ENCODE data around the gene VARS1.
"Not testable (repeated sequence)": the region's sequence is repeated elsewhere in the genome, so short reads cannot be mapped to it uniquely, and the experiment has no call there.

VARS1 gene

GRCh38 chr6:31795616-31796298 lies at the start of gene VARS1:
VARS1 (minus strand) TSS chr6:31795752; CDS start chr6:31795217, 535 bp downstream.
- peak; percentile 94 for DNase-seq (ENCODE audit: low spot score)

- DNase-seq (ENCODE audit: low spot score) = no peak
These were observed 49.0 kb upstream of the VARS1 start for GRCh38 chr6:31844507-31844906.

- DNase-seq (ENCODE audit: low spot score) = no peak
These were observed 46.5 kb upstream of the VARS1 start for GRCh38 chr6:31842053-31842452.

GRCh38 chr6:31839779-31840126 lies 44.2 kb upstream of the VARS1 start:
- not testable (repeated sequence) for DNase-seq (ENCODE audit: low spot score)

- DNase-seq (ENCODE audit: low spot score) = no peak
These were observed 43.4 kb upstream of the VARS1 start for GRCh38 chr6:31838968-31839367.

GRCh38 chr6:31838114-31838553 lies 42.6 kb upstream of the VARS1 start:
- not testable (repeated sequence) for DNase-seq (ENCODE audit: low spot score)

- DNase-seq (ENCODE audit: low spot score) = no peak
These were observed 42.0 kb upstream of the VARS1 start for GRCh38 chr6:31837369-31838113.

- DNase-seq (ENCODE audit: low spot score) = no peak
These were observed 41.2 kb upstream of the VARS1 start for GRCh38 chr6:31836474-31837368.

- no peak for DNase-seq (ENCODE audit: low spot score)
These were observed 40.5 kb upstream of the VARS1 start for GRCh38 chr6:31836047-31836473.

- peak; percentile 88 for DNase-seq (ENCODE audit: low spot score)
These were observed 39.1 kb upstream of the VARS1 start for GRCh38 chr6:31834367-31835250.

- DNase-seq (ENCODE audit: low spot score) = no peak
These were observed 36.0 kb upstream of the VARS1 start for GRCh38 chr6:31831350-31832215.

GRCh38 chr6:31830886-31831335 lies 35.4 kb upstream of the VARS1 start:
- no peak for DNase-seq (ENCODE audit: low spot score)

- DNase-seq (ENCODE audit: low spot score) = no peak
These were observed 34.2 kb upstream of the VARS1 start for GRCh38 chr6:31829633-31830283.

- DNase-seq (ENCODE audit: low spot score) = peak; percentile 98
These were observed 31.9 kb upstream of the VARS1 start, which contains the start of gene HSPA1B for GRCh38 chr6:31827286-31828079. HSPA1B (plus strand) TSS chr6:31827738; CDS start chr6:31827951, 213 bp downstream.

GRCh38 chr6:31826793-31827285 lies 31.3 kb upstream of the VARS1 start:
- no peak for DNase-seq (ENCODE audit: low spot score)

GRCh38 chr6:31825553-31825952 lies 30.0 kb upstream of the VARS1 start:
- no peak for DNase-seq (ENCODE audit: low spot score)

- DNase-seq (ENCODE audit: low spot score) = not testable (repeated sequence)
These were observed 28.1 kb upstream of the VARS1 start for GRCh38 chr6:31823592-31824196.
